Hepatocyte (in vitro differentiated cells): ENCODE data around the gene NCAPD3.

ENCODE experiments used
- EZH2 ChIP-seq: fragments of 200-600 bp; sonication (generic); IDR thresholded peaks from 2 replicates; pipeline ENCODE4 v1.6.1; 2016; ENCODE audit warnings: antibody characterized with exemption, mild to moderate bottlenecking, borderline replicate concordance
- TF ChIP-seq, protein P1 (sequence below): fragments of 200-600 bp; sonication (generic); IDR thresholded peaks from 2 replicates; pipeline ENCODE4 v1.5.1; 2016; ENCODE audit warnings: antibody characterized with exemption, mild to moderate bottlenecking; ENCODE audit not compliant: poor library complexity

GRCh38 chr11:134120143-134120850, 103.5 kb downstream of the NCAPD3 start:
- TF ChIP-seq EZH2, result no peak
- TF ChIP-seq, protein P1, sequence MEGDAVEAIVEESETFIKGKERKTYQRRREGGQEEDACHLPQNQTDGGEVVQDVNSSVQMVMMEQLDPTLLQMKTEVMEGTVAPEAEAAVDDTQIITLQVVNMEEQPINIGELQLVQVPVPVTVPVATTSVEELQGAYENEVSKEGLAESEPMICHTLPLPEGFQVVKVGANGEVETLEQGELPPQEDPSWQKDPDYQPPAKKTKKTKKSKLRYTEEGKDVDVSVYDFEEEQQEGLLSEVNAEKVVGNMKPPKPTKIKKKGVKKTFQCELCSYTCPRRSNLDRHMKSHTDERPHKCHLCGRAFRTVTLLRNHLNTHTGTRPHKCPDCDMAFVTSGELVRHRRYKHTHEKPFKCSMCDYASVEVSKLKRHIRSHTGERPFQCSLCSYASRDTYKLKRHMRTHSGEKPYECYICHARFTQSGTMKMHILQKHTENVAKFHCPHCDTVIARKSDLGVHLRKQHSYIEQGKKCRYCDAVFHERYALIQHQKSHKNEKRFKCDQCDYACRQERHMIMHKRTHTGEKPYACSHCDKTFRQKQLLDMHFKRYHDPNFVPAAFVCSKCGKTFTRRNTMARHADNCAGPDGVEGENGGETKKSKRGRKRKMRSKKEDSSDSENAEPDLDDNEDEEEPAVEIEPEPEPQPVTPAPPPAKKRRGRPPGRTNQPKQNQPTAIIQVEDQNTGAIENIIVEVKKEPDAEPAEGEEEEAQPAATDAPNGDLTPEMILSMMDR, result no peak
